ENCODE results near the gene SPSB3. TPM values are rescaled to one million over a fixed set of nuclear protein-coding genes. Genes with fewer than 3 reads are reported as not detected.

The SPSB3 gene
- total RNA-seq, 1 experiment from 2014 or later = 43.3 TPM

DNA sequence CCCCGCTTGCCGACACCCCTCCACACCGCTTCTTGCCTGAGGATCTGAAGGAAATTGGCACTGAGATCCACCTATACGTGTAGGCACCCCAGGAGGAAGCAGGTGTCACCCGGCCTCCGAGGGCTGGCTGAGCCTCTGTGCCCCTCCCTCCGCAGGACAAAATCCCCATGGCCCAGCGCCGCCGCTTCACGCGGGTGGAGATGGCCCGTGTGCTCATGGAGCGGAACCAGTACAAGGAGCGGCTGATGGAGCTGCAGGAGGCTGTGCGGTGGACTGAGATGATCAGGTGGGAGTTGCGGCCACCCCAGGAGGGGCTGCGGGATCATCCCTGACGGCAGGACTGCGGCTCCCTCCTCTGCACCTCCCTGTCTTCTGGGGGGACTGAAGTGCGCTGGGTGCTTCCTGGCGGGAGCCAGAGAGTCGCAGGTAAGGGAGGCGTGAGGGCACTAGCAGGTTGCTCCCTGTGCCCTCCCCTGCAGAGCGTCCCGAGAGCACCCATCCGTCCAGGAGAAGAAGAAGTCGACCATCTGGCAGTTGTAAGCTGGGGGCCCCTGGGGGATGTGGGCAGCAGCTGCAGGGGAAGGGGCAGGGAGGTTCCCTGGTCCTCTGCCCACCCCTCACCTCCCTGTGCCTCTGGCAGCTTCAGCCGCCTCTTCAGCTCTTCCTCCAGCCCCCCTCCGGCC, 20.0 kb downstream of the SPSB3 start:
- H3K36me3 ChIP-seq (replicated peaks; ENCODE audit: control insufficient read depth, insufficient read depth, low read length) = peaks cover 2% of the 10 kb centered on the region

DNA sequence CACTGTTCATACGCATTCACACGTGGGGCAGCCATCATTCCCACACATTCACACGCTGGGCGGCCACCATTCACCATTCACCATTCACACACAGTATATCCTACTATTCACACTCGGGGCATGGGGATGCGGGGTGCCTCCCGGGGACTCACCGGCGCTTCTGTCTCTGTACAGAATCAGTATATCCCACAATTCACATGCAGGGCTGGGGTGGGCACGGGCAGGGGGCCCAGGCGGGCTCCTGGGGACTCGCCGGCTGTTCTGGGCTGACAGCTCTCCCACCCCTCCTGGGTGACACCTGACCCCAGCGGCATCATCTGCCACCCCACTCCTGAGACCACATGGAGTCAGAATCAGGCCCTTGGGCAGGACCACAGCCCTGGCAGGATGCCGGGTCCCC, 20.6 kb downstream of the SPSB3 start:
- Histone ChIP-seq H3K27me3 (ENCODE audit: control insufficient read depth, insufficient read depth, low read length) (no peaks in the 10 kb centered on the region), H3K4me3 (ENCODE audit: insufficient read depth, low read depth, low read length) (no peak overlapping the region), H3K36me3 (replicated peaks; ENCODE audit: control insufficient read depth, insufficient read depth, low read length) (peaks cover 2% of the 10 kb centered on the region)
- no peak for DNase-seq

More for the DNA sequence above, 20.0 kb downstream of the SPSB3 start:
- Histone ChIP-seq H3K4me3 (ENCODE audit: insufficient read depth, low read depth, low read length) (no peak overlapping the region), H3K27me3 (ENCODE audit: control insufficient read depth, insufficient read depth, low read length) (no peaks in the 10 kb centered on the region)
- DNase-seq = no peak

DNA sequence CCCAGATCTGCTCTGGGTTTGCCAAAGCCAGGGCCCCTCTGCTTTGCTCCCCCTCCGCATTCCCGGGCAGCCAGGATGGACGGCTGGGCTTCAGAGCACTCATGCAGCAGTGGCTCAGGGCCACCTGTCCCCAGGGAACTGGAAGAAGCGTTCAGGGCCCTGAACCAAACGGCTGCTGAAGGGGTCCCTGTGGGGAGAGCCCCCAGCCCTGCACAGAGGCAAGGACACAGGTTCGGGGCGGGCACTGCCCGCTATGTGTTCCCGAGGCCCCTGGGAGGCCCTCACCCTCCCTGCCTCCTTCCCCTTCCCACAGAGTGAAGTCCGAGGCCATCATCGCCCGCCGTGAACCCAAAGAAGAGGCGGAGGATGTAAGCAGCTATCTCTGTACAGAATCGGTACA, 21.5 kb downstream of the SPSB3 start:
- no peak overlapping the region for H3K4me3 ChIP-seq (ENCODE audit: insufficient read depth, low read depth, low read length)
- H3K27me3 ChIP-seq (ENCODE audit: control insufficient read depth, insufficient read depth, low read length) = no peaks in the 10 kb centered on the region
- peaks cover 2% of the 10 kb centered on the region for H3K36me3 ChIP-seq (replicated peaks; ENCODE audit: control insufficient read depth, insufficient read depth, low read length)
- no peak for DNase-seq

DNA sequence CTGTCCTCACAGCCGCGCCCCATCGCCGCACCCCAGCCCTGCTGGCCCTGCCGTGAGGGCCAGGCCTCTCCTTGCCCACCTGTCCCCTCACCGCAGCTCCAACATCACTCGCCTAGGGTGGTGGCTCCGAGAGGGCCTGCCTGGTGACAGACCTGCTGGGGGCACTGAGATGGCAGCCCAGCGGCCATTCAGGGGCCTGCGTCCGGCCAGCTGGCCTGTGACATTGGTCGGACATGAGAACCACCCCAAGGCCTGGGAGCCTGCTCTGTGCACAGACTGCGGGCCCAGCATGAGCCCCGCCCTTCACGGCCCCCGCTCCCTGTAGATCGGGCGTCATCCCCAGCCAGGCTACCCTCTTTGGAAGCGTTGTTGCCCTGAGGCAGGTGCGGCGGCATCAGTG, 22.9 kb downstream of the SPSB3 start:
- no peaks in the 10 kb centered on the region for H3K27me3 ChIP-seq (ENCODE audit: control insufficient read depth, insufficient read depth, low read length)
- no peak for DNase-seq
- H3K36me3 ChIP-seq (replicated peaks; ENCODE audit: control insufficient read depth, insufficient read depth, low read length) = no peaks in the 10 kb centered on the region; the same call in 1 of the 2 replicates
- no peak overlapping the region for H3K4me3 ChIP-seq (ENCODE audit: insufficient read depth, low read depth, low read length)

DNA sequence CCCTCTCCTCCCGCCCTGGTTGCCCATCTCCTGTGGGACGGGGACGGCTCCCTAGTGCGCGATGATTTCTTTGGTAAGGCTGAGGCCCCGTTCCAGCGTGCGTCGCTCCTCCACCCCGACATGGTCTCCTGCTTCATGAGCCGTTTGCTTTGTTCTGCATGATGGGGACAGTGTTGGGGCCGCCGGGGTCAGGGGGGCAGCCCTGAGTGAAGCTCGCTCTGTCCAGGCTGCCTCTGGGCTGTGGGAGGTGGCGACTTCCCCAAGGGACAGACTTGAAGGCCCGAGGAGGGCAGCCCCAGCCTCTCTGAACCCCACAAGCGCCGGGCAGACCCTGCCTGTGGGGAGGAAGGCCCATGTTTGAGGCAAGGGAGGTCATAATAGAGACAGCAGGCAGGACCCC, 23.4 kb downstream of the SPSB3 start:
- no peaks in the 10 kb centered on the region for H3K27me3 ChIP-seq (ENCODE audit: control insufficient read depth, insufficient read depth, low read length)
- no peak for DNase-seq
- H3K36me3 ChIP-seq (replicated peaks; ENCODE audit: control insufficient read depth, insufficient read depth, low read length) = no peaks in the 10 kb centered on the region; the same call in 1 of the 2 replicates
- no peak overlapping the region for H3K4me3 ChIP-seq (ENCODE audit: insufficient read depth, low read depth, low read length)

DNA sequence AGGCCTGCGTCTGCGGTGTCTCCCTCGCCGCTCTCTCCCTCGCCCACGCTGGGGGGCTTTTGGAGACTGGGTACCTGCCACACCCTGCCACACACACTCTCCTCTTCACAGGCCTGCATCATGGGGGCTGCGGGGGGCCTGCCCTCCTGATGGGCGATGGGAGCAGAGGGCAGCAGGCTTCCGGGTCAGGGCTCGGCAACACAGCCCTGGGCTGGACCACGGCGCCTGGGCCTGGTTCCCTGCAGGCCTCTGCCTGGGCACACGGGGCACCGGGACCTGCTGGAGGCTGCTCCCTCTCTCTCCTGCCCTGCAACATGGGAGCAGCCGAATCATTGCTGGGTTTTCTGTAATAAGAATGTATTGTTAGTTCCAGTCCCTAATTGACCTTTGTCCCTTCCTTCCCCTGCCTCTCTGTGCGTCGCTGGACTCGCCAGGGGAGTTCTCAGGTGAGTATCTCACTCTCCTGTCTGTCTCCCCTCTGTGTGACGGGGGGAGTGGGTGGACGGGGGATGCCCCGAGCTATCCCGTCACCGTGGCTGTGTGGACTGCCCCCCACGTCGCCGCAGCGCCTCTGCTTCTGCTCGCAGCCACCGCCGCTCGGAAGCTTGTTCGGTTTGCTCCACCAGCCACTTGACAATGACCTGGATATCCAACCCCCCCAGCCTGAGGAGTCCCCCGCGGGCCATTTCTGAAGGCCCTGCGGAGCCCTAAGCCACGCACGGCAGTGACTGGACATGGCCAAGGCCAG, 24.5 kb downstream of the SPSB3 start:
- Histone ChIP-seq H3K27me3 (ENCODE audit: control insufficient read depth, insufficient read depth, low read length) (no peaks in the 10 kb centered on the region), H3K4me3 (ENCODE audit: insufficient read depth, low read depth, low read length) (no peak overlapping the region)
- DNase-seq = no peak

GRCh38 chr16:1754204-1754603, 28.2 kb downstream of the SPSB3 start:
- no peaks in the 10 kb centered on the region for H3K27me3 ChIP-seq (ENCODE audit: control insufficient read depth, insufficient read depth, low read length)
- H3K4me3 ChIP-seq (ENCODE audit: insufficient read depth, low read depth, low read length) = no peak overlapping the region
- peaks cover 6% of the 10 kb centered on the region for H3K36me3 ChIP-seq (replicated peaks; ENCODE audit: control insufficient read depth, insufficient read depth, low read length)
- no peak for DNase-seq

More for the DNA sequence above, 24.5 kb downstream of the SPSB3 start:
- H3K36me3 ChIP-seq (replicated peaks; ENCODE audit: control insufficient read depth, insufficient read depth, low read length) = no peaks in the 10 kb centered on the region; the same call in 1 of the 2 replicates

GRCh38 chr16:1752853-1753252, 29.5 kb downstream of the SPSB3 start:
- Histone ChIP-seq H3K27me3 (ENCODE audit: control insufficient read depth, insufficient read depth, low read length) (no peaks in the 10 kb centered on the region), H3K36me3 (replicated peaks; ENCODE audit: control insufficient read depth, insufficient read depth, low read length) (peaks cover 6% of the 10 kb centered on the region), H3K4me3 (ENCODE audit: insufficient read depth, low read depth, low read length) (no peak overlapping the region)
- no peak for DNase-seq

DNA sequence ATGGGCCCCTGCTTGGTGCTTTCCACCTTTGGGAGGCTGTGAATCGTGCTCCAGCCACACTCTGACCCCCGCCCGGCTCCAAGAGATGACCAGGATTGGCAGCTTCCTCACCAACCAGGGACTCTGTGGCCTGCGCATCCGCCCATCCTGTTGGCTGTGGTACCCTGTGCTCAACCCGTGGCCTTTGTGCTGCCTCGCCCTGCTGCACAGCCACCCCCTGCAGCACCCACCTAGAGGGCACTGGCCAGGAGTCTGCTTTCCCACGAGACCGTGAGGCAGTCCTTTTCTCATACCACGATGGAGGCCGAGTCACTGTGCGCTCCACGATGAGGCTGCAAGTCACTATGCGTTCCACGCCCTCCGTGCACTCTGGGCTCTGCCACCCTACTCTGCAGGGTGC, 30.4 kb downstream of the SPSB3 start:
- no peaks in the 10 kb centered on the region for H3K27me3 ChIP-seq (ENCODE audit: control insufficient read depth, insufficient read depth, low read length)
- no peak overlapping the region for H3K4me3 ChIP-seq (ENCODE audit: insufficient read depth, low read depth, low read length)
- peaks cover 6% of the 10 kb centered on the region for H3K36me3 ChIP-seq (replicated peaks; ENCODE audit: control insufficient read depth, insufficient read depth, low read length)
- no peak for DNase-seq

DNA sequence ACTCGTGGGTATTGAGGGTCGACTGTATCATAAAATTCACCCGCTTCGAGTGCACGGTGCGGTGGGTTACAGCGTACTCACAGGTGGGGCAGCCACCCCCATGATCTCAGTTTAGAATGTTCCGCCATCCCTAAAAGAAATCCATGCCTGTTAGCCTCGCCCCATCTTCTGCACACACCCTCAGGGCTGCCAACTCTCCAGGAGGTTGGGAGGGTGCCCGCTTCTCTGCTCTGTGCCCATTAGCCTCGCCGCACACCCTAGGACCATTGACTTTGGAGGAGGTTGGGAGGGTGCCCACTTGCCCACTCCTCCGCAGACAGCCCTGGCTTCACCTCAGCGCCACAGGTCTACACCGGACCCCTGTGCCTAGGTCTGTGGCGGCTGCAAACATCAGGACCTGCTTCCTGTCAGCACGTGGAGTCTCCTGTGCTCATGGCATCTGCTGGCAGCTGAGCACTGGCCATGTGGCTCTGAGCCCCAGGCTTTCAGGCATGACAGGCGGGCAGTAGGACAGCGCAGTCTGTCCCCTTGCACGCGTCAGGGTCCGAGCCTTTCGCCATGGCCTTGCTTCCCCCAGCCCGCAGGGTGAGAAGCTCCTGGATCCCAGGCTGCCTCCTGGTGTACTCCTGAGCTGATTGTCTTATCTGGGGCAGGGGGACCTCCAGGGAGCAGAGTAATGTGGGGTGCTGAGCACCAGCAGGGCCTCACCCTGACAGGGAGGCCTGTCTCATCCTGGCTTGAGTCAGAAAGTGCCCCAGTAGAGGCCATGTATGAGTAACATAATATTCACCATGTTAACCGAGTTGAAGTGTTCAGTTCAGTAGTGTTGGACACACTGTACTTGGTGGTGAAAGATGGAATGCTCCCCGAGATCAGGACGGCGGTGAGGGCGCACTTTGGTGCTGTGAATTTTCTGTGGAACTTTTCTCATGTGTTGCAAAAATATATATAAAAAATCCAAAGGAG, 32.9 kb downstream of the SPSB3 start:
- H3K36me3 ChIP-seq (replicated peaks; ENCODE audit: control insufficient read depth, insufficient read depth, low read length) = peaks cover 6% of the 10 kb centered on the region
- H3K4me3 ChIP-seq (ENCODE audit: insufficient read depth, low read depth, low read length) = no peak overlapping the region
- no peaks in the 10 kb centered on the region for H3K27me3 ChIP-seq (ENCODE audit: control insufficient read depth, insufficient read depth, low read length)
- DNase-seq = no peak

- peaks cover 6% of the 10 kb centered on the region for H3K36me3 ChIP-seq (replicated peaks; ENCODE audit: control insufficient read depth, insufficient read depth, low read length)
- H3K4me3 ChIP-seq (ENCODE audit: insufficient read depth, low read depth, low read length) = no peak overlapping the region
- no peak for DNase-seq
- no peaks in the 10 kb centered on the region for H3K27me3 ChIP-seq (ENCODE audit: control insufficient read depth, insufficient read depth, low read length)
Observed at GRCh38 chr16:1747934-1748333, 34.4 kb downstream of the SPSB3 start.

DNA sequence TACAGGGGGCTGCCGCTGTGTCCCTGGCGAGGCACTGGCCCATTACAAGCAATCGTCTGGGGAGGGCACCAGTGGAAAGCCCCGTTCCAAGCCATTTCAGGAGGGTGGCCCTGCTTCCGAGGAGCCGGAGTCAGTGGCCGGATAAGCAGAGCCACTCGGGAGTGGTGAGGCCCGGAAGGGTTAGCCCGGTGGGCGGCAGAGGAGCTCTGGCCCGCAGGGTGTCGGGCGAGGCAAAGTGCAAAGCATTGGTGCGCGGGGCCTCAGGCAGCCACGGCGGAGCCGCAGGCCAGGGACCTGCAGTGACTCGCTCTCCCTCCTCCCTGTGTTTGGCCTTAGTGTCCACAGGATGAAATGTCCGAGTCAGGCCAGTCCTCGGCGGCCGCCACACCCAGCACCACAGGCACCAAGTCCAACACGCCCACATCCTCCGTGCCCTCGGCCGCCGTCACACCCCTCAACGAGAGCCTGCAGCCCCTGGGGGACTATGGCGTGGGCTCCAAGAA, 35.6 kb downstream of the SPSB3 start:
- H3K36me3 ChIP-seq (replicated peaks; ENCODE audit: control insufficient read depth, insufficient read depth, low read length) = peaks cover 1% of the 10 kb centered on the region
- no peak for DNase-seq
- H3K27me3 ChIP-seq (ENCODE audit: control insufficient read depth, insufficient read depth, low read length) = no peaks in the 10 kb centered on the region
- H3K4me3 ChIP-seq (ENCODE audit: insufficient read depth, low read depth, low read length) = no peak overlapping the region

GRCh38 chr16:1745900-1746692, 36.3 kb downstream of the SPSB3 start:
- Histone ChIP-seq H3K4me3 (ENCODE audit: insufficient read depth, low read depth, low read length) (no peak overlapping the region), H3K36me3 (replicated peaks; ENCODE audit: control insufficient read depth, insufficient read depth, low read length) (no peaks in the 10 kb centered on the region; the same call in none of the 2 replicates), H3K27me3 (ENCODE audit: control insufficient read depth, insufficient read depth, low read length) (no peaks in the 10 kb centered on the region)
- no peak for DNase-seq
